GM12878 (cell line): ENCODE data around the gene GABBR2.

Experiments
- ATF7 ChIP-seq: fragments of 450-650 bp; IDR thresholded peaks from 2 replicates; pipeline ENCODE4 v1.6.1; 2016; ENCODE audit warnings: low read depth, mild to moderate bottlenecking
- CBFB ChIP-seq: IDR thresholded peaks from 2 replicates; pipeline ENCODE4 v1.6.1; 2016; ENCODE audit warnings: antibody characterized with exemption, low read depth
- CTCF ChIP-seq, 3 experiments: IDR thresholded peaks in 2 of 3; conservative IDR thresholded peaks in 1 of 3; 2 replicates each; pipeline ENCODE4 v1.5.1; 2011; ENCODE audit warnings: low read depth in 3 of 3, low read length in 3 of 3, mild to moderate bottlenecking in 3 of 3, control low read depth in 2 of 3, moderate library complexity in 2 of 3, inconsistent platforms in 1 of 3, mixed read lengths in 1 of 3; ENCODE audit not compliant: control insufficient read depth in 2 of 3, insufficient read depth in 1 of 3; ENCODE audit errors: extremely low read depth in 1 of 3
- EZH2 ChIP-seq: IDR thresholded peaks from 2 replicates; pipeline ENCODE4 v1.6.1; 2012; ENCODE audit warnings: low read depth, mild to moderate bottlenecking, control low read depth, inconsistent platforms, low read length, borderline replicate concordance; ENCODE audit not compliant: control insufficient read depth
- KDM1A ChIP-seq: fragments of 200-600 bp; sonication (generic); IDR thresholded peaks from 2 replicates; pipeline ENCODE4 v1.6.1; 2016; ENCODE audit warnings: borderline replicate concordance
- MXI1 ChIP-seq: fragments of 150-350 bp; IDR thresholded peaks from 2 replicates; pipeline ENCODE4 v1.6.1; 2011; ENCODE audit warnings: low read depth, mild to moderate bottlenecking, inconsistent platforms, low read length, improper control_type of control experiment
- POLR2A ChIP-seq: IDR thresholded peaks from 2 replicates; pipeline ENCODE4 v1.6.1; 2011; ENCODE audit warnings: low read depth, mild to moderate bottlenecking, low read length
- ZZZ3 ChIP-seq: IDR thresholded peaks from 2 replicates; pipeline ENCODE4 v1.6.1; 2011; ENCODE audit warnings: low read depth; ENCODE audit not compliant: control insufficient read depth, insufficient read length

GRCh38 chr9:98530275-98530674, 178.5 kb downstream of the GABBR2 start:
- TF ChIP-seq KDM1A (no peak), CTCF (IDR thresholded peaks at IDR 0.05 in 2 of 3, conservative IDR thresholded peaks at IDR 0.05 in 1 of 3; ENCODE audit: control insufficient read depth in 2 of 3, extremely low read depth in 1 of 3, insufficient read depth in 1 of 3, low read depth in 3 of 3, low read length in 3 of 3) (no peak), CBFB (no peak), ZZZ3 (no peak), MXI1 (no peak), POLR2A (no peak), ATF7 (no peak), EZH2 (no peak)
